Mesendoderm (in vitro differentiated cells): Measurements from ENCODE around the gene WDPCP.

Experiments
- DNase-seq: peaks from one replicate; pipeline ENCODE4 v3.0.0; 2013
- H2AK5ac ChIP-seq: 2 replicates; pipeline ENCODE4 v1.6.1; 2013; ENCODE audit warnings: low read length, inconsistent platforms
- H2BK120ac ChIP-seq: 2 replicates; pipeline ENCODE4 v1.6.1; 2013; ENCODE audit warnings: low read depth, mild to moderate bottlenecking, low read length, moderate library complexity, mixed read lengths
- H2BK15ac ChIP-seq: replicated peaks from 2 replicates; pipeline ENCODE4 v1.6.1; 2013; ENCODE audit warnings: low read depth, mild to moderate bottlenecking, moderate library complexity
- H2BK5ac ChIP-seq: 2 replicates; pipeline ENCODE4 v1.6.1; 2013; ENCODE audit warnings: low read length, inconsistent platforms
- H3K18ac ChIP-seq: 2 replicates; pipeline ENCODE4 v1.6.1; 2013; ENCODE audit warnings: mild to moderate bottlenecking, low read length, mixed read lengths
- H3K23ac ChIP-seq: one replicate; pipeline ENCODE4 v1.6.1; 2013; ENCODE audit warnings: low read length
- H3K27ac ChIP-seq: 2 replicates; pipeline ENCODE4 v1.5.1; 2013; ENCODE audit warnings: low read depth, mild to moderate bottlenecking, inconsistent platforms, low read length, moderate library complexity
- H3K27me3 ChIP-seq: 2 replicates; pipeline ENCODE4 v1.6.1; 2013; ENCODE audit warnings: low read length, control low read depth, mild to moderate bottlenecking, inconsistent platforms; ENCODE audit not compliant: insufficient read depth, poor library complexity
- H3K36me3 ChIP-seq: 2 replicates; pipeline ENCODE4 v1.6.1; 2013; ENCODE audit warnings: low read length, inconsistent platforms; ENCODE audit not compliant: control insufficient read depth, insufficient read depth
- H3K4ac ChIP-seq: one replicate; pipeline ENCODE4 v1.6.1; 2013; ENCODE audit warnings: low read depth, mild to moderate bottlenecking, low read length, moderate library complexity
- H3K4me1 ChIP-seq: 2 replicates; pipeline ENCODE4 v1.6.1; 2013; ENCODE audit warnings: low read depth, low read length, inconsistent platforms; ENCODE audit not compliant: control insufficient read depth
- H3K4me2 ChIP-seq: 2 replicates; pipeline ENCODE4 v1.6.1; 2013; ENCODE audit warnings: low read length
- H3K4me3 ChIP-seq: 2 replicates; pipeline ENCODE4 v1.5.1; 2013; ENCODE audit warnings: mild to moderate bottlenecking, low read length
- H3K56ac ChIP-seq: one replicate; pipeline ENCODE4 v1.6.1; 2013; ENCODE audit warnings: low read length
- H3K79me1 ChIP-seq: 2 replicates; pipeline ENCODE4 v1.6.1; 2013; ENCODE audit warnings: low read length, inconsistent platforms
- H3K79me2 ChIP-seq: 2 replicates; pipeline ENCODE4 v1.6.1; 2013; ENCODE audit warnings: mild to moderate bottlenecking, low read length; ENCODE audit not compliant: control insufficient read depth, insufficient read depth
- H3K9ac ChIP-seq: 2 replicates; pipeline ENCODE4 v1.6.1; 2013; ENCODE audit warnings: low read length, inconsistent platforms
- H4K5ac ChIP-seq: one replicate; pipeline ENCODE4 v1.6.1; 2013; ENCODE audit warnings: low read length
- H4K8ac ChIP-seq: one replicate; pipeline ENCODE4 v1.6.1; 2013; ENCODE audit warnings: low read depth, mild to moderate bottlenecking, control low read depth, low read length, moderate library complexity
- WGBS: extraction: QIAGEN DNeasy Blood & Tissue Kit; methylation state at CpG from one replicate; pipeline ENCODE4 v1.1.7; 2013; ENCODE audit warnings: low lambda C conversion rate, missing lambda C conversion rate; ENCODE audit not compliant: insufficient coverage; ENCODE audit errors: extremely low coverage; 5-methylcytosine and 5-hydroxymethylcytosine counted together

WDPCP gene

DNA sequence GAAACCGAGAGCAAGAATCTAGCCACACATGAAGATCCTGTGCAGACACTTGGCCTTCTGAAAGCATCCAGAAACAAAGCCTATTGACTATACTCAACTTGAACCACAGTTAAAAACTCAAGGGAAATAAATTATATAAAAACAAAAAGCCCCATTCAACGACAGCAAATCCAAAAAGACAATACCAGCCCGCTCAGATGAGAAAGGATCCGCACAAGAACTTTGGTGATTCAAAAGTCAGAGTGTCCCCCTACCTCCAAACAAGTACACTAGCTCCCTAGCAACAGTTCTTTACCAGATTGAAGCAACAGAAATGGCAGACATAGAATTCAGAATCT lies 163.2 kb downstream of the WDPCP start:
- no peak overlapping the region for H4K5ac ChIP-seq
- no peak overlapping the region for H3K18ac ChIP-seq
- H3K27ac ChIP-seq = no peak overlapping the region
- no peak overlapping the region for H3K4me3 ChIP-seq
- H3K56ac ChIP-seq = no peak overlapping the region
- no peak for DNase-seq
- WGBS = no CpG with 5 or more reads among the region's 4 CpGs
- no peak overlapping the region for H2BK5ac ChIP-seq
- H3K23ac ChIP-seq = no peak overlapping the region
- H3K79me2 ChIP-seq = no peaks in the 10 kb centered on the region
- H3K36me3 ChIP-seq = no peaks in the 10 kb centered on the region
- no peak overlapping the region for H3K4me2 ChIP-seq
- no peaks in the 10 kb centered on the region for H3K79me1 ChIP-seq
- H3K9ac ChIP-seq = no peak overlapping the region
- H3K4ac ChIP-seq = no peak overlapping the region
- H2AK5ac ChIP-seq = no peak overlapping the region
- H3K4me1 ChIP-seq = no peaks in the 10 kb centered on the region
- H3K27me3 ChIP-seq = no peaks in the 10 kb centered on the region
- H2BK120ac ChIP-seq = no peak overlapping the region
- H4K8ac ChIP-seq = no peak overlapping the region
- H2BK15ac ChIP-seq = no peak overlapping the region

DNA sequence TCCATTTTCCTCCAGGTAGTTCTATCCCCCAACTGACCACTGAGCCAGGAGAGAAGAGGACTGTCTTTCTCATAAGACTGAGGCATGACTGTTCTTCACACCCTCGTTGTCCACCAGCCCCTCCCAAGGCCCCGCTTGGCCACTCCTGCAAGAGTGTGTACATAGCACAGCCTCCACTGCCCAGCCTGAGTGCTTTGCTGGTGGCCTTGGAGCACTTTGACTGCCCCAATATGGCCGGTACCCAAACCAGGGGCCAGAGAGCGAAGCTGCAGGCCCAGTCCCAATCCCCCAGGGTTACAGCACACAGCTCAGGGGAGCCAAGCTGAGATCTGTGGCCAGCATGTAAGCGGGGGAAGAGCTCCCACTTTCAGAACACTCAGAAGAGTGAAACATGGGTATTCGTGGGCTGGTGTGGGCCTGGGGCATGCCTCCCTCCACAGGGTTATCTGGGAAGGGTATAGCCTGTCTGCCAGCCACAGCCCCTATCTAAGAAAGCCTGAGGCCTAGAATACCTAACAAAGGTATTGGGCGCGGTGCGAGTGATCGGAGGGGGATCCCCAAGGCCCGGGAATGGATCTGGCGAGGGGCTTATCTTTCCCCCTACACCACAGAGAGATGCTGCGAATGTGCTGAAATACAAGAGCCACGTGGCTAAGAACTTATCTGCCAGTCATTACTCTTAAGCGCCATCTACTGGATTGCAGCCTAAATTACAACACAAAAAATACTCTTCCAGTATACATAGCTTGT lies 163.8 kb downstream of the WDPCP start:
- peak overlapping the region; percentile 47 for H3K18ac ChIP-seq
- H4K5ac ChIP-seq = no peak overlapping the region
- H3K4ac ChIP-seq = peak overlapping the region; percentile 49
- H3K4me1 ChIP-seq = no peaks in the 10 kb centered on the region
- H3K79me2 ChIP-seq = no peaks in the 10 kb centered on the region
- DNase-seq = peak; percentile 87
- no peaks in the 10 kb centered on the region for H3K27me3 ChIP-seq
- H3K79me1 ChIP-seq = no peaks in the 10 kb centered on the region
- no peak overlapping the region for H3K23ac ChIP-seq
- H2BK120ac ChIP-seq = no peak overlapping the region
- H3K36me3 ChIP-seq = no peaks in the 10 kb centered on the region
- H3K56ac ChIP-seq = peak overlapping the region; percentile 18
- no peak overlapping the region for H3K4me2 ChIP-seq
- no peak overlapping the region for H2BK15ac ChIP-seq
- WGBS = no CpG with 5 or more reads among the region's 15 CpGs
- H3K27ac ChIP-seq = no peak overlapping the region
- peak overlapping the region; percentile 39 for H2BK5ac ChIP-seq
- H3K4me3 ChIP-seq = no peak overlapping the region
- no peak overlapping the region for H4K8ac ChIP-seq
- no peak overlapping the region for H3K9ac ChIP-seq
- H2AK5ac ChIP-seq = no peak overlapping the region

DNA sequence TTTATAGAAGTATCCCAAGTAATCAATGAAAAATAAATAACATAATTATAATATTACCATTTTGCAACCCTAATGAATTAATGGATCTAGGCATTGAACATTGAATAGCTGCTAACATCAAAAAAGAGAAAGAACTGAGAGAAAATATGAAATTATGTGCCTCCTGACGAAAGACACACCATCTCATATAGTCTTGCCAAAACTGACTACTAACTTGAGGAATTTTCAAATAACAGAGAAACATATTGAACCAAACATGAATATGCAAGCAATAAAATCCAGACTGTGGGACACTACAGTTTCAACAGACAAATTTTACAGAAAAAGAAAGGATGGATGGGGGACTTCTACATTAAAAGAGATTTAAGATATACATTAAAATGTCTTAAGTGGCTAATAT lies 165.7 kb downstream of the WDPCP start:
- H3K4ac ChIP-seq = no peak overlapping the region
- H3K23ac ChIP-seq = no peak overlapping the region
- no peak overlapping the region for H2AK5ac ChIP-seq
- H2BK120ac ChIP-seq = no peak overlapping the region
- no peak for DNase-seq
- no peak overlapping the region for H3K56ac ChIP-seq
- H2BK5ac ChIP-seq = no peak overlapping the region
- no peaks in the 10 kb centered on the region for H3K27me3 ChIP-seq
- H3K18ac ChIP-seq = no peak overlapping the region
- no CpG with 5 or more reads among the region's 1 CpG for WGBS
- no peaks in the 10 kb centered on the region for H3K36me3 ChIP-seq
- H4K5ac ChIP-seq = no peak overlapping the region
- H3K79me1 ChIP-seq = no peaks in the 10 kb centered on the region
- H3K4me1 ChIP-seq = no peaks in the 10 kb centered on the region
- no peak overlapping the region for H4K8ac ChIP-seq
- H2BK15ac ChIP-seq = no peak overlapping the region
- no peak overlapping the region for H3K9ac ChIP-seq
- H3K27ac ChIP-seq = no peak overlapping the region
- no peak overlapping the region for H3K4me2 ChIP-seq
- H3K4me3 ChIP-seq = no peak overlapping the region
- no peaks in the 10 kb centered on the region for H3K79me2 ChIP-seq

DNA sequence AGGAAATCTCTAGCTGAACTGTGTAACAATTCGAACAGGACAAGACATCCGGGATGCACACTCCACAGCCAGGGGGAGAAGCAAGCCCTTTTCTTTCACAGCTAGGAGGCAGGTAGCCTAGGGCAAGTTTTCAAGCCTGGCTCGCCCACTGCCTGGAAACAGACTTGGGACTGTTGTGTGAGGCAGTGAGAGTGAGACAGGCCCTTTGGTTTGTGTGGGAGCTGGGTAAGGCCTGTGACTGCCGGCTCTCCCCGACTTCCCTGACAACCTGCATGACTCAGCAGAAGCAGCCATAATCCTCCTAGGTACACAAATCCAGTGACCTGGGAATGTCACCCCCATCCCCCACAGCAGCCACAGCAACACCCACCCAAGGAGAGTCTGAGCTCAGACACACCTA lies 179.7 kb downstream of the WDPCP start:
- Histone ChIP-seq H4K8ac (no peak overlapping the region), H2BK5ac (no peak overlapping the region), H3K9ac (no peak overlapping the region), H3K4ac (no peak overlapping the region), H3K4me2 (no peak overlapping the region), H3K36me3 (no peaks in the 10 kb centered on the region), H3K79me2 (no peaks in the 10 kb centered on the region), H3K79me1 (no peaks in the 10 kb centered on the region), H3K27ac (no peak overlapping the region), H3K4me1 (no peaks in the 10 kb centered on the region), H3K56ac (no peak overlapping the region), H4K5ac (no peak overlapping the region), H3K23ac (no peak overlapping the region), H2AK5ac (no peak overlapping the region), H2BK15ac (no peak overlapping the region), H3K18ac (no peak overlapping the region), H2BK120ac (no peak overlapping the region), H3K4me3 (no peak overlapping the region), H3K27me3 (no peaks in the 10 kb centered on the region)
- no CpG with 5 or more reads among the region's 5 CpGs for WGBS
- no peak for DNase-seq

DNA sequence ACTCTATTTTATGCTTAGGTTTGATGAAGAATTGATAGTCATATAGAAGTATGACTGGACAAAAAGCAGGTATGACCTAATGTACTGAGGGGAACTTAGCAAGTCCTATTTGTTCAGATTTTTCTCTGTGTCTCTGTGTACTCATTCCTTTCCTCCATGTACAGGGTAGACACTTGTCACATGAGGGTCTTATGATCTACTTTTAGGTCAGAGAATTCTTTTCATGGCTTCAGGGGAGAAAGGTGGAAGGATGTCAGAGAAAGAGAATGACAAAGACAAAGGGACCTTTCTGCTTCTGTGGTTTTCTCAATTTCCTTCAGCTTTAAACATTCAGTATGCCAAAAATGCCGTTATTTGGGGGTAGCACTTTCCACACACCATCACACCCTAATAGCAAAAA lies 181.6 kb downstream of the WDPCP start:
- no peaks in the 10 kb centered on the region for H3K79me1 ChIP-seq
- no peak overlapping the region for H3K4me3 ChIP-seq
- H3K4ac ChIP-seq = no peak overlapping the region
- no peaks in the 10 kb centered on the region for H3K36me3 ChIP-seq
- no peaks in the 10 kb centered on the region for H3K27me3 ChIP-seq
- no peaks in the 10 kb centered on the region for H3K79me2 ChIP-seq
- no peak overlapping the region for H2BK120ac ChIP-seq
- H2AK5ac ChIP-seq = no peak overlapping the region
- no peak overlapping the region for H2BK5ac ChIP-seq
- H3K9ac ChIP-seq = no peak overlapping the region
- H4K5ac ChIP-seq = no peak overlapping the region
- WGBS = no CpG with 5 or more reads among the region's 1 CpG
- no peaks in the 10 kb centered on the region for H3K4me1 ChIP-seq
- no peak overlapping the region for H4K8ac ChIP-seq
- H3K4me2 ChIP-seq = no peak overlapping the region
- DNase-seq = no peak
- H3K27ac ChIP-seq = no peak overlapping the region
- no peak overlapping the region for H2BK15ac ChIP-seq
- H3K23ac ChIP-seq = no peak overlapping the region
- H3K18ac ChIP-seq = no peak overlapping the region
- no peak overlapping the region for H3K56ac ChIP-seq

DNA sequence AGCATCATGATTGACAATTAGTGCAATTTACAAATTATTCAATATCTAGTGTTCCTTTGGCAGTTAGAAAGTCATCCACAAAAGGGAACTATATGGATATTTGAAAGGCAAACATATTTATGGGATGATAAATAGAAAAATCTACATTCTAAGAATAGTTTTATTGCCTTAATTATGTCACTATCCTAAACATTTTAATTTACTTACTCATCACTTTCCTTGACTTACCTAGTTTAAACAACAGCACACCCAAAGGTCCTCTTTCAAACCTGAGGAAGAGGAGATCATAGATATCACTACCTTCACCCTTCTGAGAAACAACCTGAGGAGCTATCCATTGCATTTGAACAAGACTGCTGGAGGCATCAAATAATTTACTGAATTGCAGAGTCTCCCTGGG lies 184.5 kb downstream of the WDPCP start:
- Histone ChIP-seq H3K4me2 (no peak overlapping the region), H3K4me3 (no peak overlapping the region), H4K8ac (no peak overlapping the region), H3K4ac (no peak overlapping the region), H3K79me2 (no peaks in the 10 kb centered on the region), H3K27ac (no peak overlapping the region), H3K4me1 (peaks cover 3% of the 10 kb centered on the region), H2AK5ac (no peak overlapping the region), H3K56ac (no peak overlapping the region), H4K5ac (no peak overlapping the region), H2BK120ac (no peak overlapping the region), H3K36me3 (no peaks in the 10 kb centered on the region), H3K27me3 (no peaks in the 10 kb centered on the region), H2BK15ac (no peak overlapping the region), H3K18ac (no peak overlapping the region), H3K9ac (no peak overlapping the region), H2BK5ac (no peak overlapping the region), H3K79me1 (no peaks in the 10 kb centered on the region), H3K23ac (no peak overlapping the region)
- DNase-seq = no peak
